ENCODE measurements around the gene C1QTNF12. TPM values are rescaled to one million over a fixed set of nuclear protein-coding genes. Genes with fewer than 3 reads are reported as not detected.

C1QTNF12 gene
- total and polyA plus RNA-seq, 2 donors (not counting 3 experiments of a cell fraction or from before 2014, with no cell fraction given), result 1.0 to 1.9 TPM

DNA sequence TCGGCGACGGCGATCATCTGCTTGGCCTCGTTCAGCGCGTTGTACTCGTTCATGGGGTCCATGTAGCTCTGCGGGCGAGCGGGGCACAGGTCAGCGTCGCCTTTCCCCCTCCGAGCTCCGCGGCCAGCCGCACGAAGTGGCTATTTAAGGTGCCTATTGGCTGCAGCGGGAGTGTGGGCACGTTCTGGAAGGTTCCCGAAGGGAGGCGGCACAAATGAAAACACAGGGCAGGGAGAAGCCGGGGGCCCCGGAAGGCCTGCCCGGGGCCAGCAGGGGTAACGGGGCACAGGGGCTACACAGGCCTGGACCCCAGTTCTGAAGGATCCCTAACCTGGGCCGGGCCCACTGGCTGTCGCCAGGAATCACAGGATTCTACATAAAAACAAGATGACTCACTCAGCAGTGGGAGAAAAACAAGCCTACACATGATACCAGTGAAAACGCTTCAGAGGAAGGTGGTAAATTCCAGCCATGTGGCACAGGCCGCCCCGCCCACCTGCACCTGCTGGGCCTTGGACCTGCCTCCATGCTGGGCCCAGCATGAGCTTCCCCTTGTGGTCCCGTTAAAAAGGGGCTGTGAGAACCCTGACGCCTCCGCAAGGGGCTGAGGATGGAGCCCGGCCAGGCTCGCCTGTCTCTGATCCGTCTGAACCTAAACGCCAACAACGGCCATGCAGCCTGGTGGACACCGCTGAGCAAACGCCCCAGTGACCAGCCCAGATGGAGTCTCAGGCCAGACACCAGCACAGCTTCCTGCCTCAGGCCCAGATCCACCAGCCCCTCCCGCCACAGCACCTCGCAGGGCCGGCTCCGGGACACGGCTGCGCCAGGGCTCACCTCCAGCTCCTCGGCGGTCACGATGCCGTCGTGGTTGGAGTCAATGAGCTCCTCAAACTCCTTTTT lies 28.6 kb downstream of the C1QTNF12 start:
- H3K9me3 ChIP-seq (replicated peaks; ENCODE audit: control insufficient read depth, insufficient read depth, low read length), result no peaks in the 10 kb centered on the region
- POLR2A ChIA-PET, result no interaction called here
- H3K9me1 ChIP-seq (replicated peaks; ENCODE audit: control insufficient read depth, extremely low read depth, insufficient read depth, low read length), result no peaks in the 10 kb centered on the region
- H3K27ac ChIP-seq (ENCODE audit: insufficient read depth, low read depth, low read length), result no peak overlapping the region
- H3K9ac ChIP-seq (replicated peaks; ENCODE audit: extremely low read depth, insufficient read depth, low read length), result no peak overlapping the region
- no peaks in the 10 kb centered on the region for H3K79me2 ChIP-seq (ENCODE audit: control insufficient read depth, insufficient read depth, low read length)
- H3K4me1 ChIP-seq (ENCODE audit: control insufficient read depth, extremely low read depth, insufficient read depth, low read length), result no peaks in the 10 kb centered on the region
- H3K4me2 ChIP-seq (ENCODE audit: insufficient read depth, low read length), result no peak overlapping the region
- no peaks in the 10 kb centered on the region for H3K27me3 ChIP-seq (ENCODE audit: control insufficient read depth in 2 of 2, insufficient read depth in 2 of 2, low read length in 2 of 2)
- H3K36me3 ChIP-seq (ENCODE audit: control insufficient read depth in 2 of 2, extremely low read depth in 1 of 2, insufficient read depth in 2 of 2, low read length in 2 of 2), result peaks cover 2 to 28% of the 10 kb centered on the region in 2 experiments
- BruUV-seq (replicated peaks), result no TSS peak
- DNase-seq (ENCODE audit: low read depth, low spot score), result peak; percentile 44
- CTCF ChIA-PET, result interaction anchor here (0.6 to 2.1 kb wide), 2 partner anchors 95 to 96 kb away, joined by 3 to 6 read pairs; no protein-coding TSS in a partner anchor
- FAIRE-seq, result no peak
- intact Hi-C loops (cut with micrococcal nuclease) (no loop called here), dilution Hi-C loops (cut with MboI; ENCODE audit: extremely low pct_ligation_motif_present, low sequenced_read_pairs) (no loop called here)
- H3K4me3 ChIP-seq (replicated peaks in 1 of 3; ENCODE audit: insufficient read depth in 1 of 3, low read depth in 1 of 3, low read length in 3 of 3), result no peak overlapping the region
- H2AFZ ChIP-seq (ENCODE audit: low read depth, low read length), result no peak overlapping the region
- H4K20me1 ChIP-seq (replicated peaks; ENCODE audit: control insufficient read depth, extremely low read depth, insufficient read depth, low read length), result no peaks in the 10 kb centered on the region
- TF ChIP-seq POLR2A (IDR thresholded peaks at IDR 0.05; ENCODE audit: low read depth, low read length), result no peak
- TF ChIP-seq JUN (IDR thresholded peaks at IDR 0.05; ENCODE audit: borderline replicate concordance, insufficient read depth, insufficient read length, low read depth), result no peak
- TF ChIP-seq, protein P1, sequence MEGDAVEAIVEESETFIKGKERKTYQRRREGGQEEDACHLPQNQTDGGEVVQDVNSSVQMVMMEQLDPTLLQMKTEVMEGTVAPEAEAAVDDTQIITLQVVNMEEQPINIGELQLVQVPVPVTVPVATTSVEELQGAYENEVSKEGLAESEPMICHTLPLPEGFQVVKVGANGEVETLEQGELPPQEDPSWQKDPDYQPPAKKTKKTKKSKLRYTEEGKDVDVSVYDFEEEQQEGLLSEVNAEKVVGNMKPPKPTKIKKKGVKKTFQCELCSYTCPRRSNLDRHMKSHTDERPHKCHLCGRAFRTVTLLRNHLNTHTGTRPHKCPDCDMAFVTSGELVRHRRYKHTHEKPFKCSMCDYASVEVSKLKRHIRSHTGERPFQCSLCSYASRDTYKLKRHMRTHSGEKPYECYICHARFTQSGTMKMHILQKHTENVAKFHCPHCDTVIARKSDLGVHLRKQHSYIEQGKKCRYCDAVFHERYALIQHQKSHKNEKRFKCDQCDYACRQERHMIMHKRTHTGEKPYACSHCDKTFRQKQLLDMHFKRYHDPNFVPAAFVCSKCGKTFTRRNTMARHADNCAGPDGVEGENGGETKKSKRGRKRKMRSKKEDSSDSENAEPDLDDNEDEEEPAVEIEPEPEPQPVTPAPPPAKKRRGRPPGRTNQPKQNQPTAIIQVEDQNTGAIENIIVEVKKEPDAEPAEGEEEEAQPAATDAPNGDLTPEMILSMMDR (IDR thresholded peaks at IDR 0.05; ENCODE audit: extremely low read depth in 1 of 2, insufficient read depth in 1 of 2, low read depth in 1 of 2, low read length in 2 of 2), result no peak
- TF ChIP-seq MYC (IDR thresholded peaks at IDR 0.05; ENCODE audit: low read depth, low read length), result no peak
- TF ChIP-seq POLR2AphosphoS5 (IDR thresholded peaks at IDR 0.05; ENCODE audit: insufficient read depth, low read depth, low read length), result no peak
- no peak for TF ChIP-seq EZH2 (IDR thresholded peaks at IDR 0.05; ENCODE audit: borderline replicate concordance, low read depth, low read length, severe bottlenecking)
- TF ChIP-seq, protein P2, sequence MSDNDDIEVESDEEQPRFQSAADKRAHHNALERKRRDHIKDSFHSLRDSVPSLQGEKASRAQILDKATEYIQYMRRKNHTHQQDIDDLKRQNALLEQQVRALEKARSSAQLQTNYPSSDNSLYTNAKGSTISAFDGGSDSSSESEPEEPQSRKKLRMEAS (IDR thresholded peaks at IDR 0.05; ENCODE audit: insufficient read depth, insufficient read length), result no peak
- no peak for TF ChIP-seq GATA2 (IDR thresholded peaks at IDR 0.05; ENCODE audit: insufficient read depth, insufficient read length, low read depth, low read length)
- TF ChIP-seq FOS (IDR thresholded peaks at IDR 0.05; ENCODE audit: borderline replicate concordance, insufficient read depth, low read length), result no peak
